DMS114 treated with DMSO at 0.1 percent for 48 hours (cell line): ENCODE measurements around the gene REEP3.
"Not testable (repeated sequence)": the region's sequence is repeated elsewhere in the genome, so short reads cannot be mapped to it uniquely, and the experiment has no call there.

Experiments
- DNase-seq: peaks from one replicate; lab custom pipeline; 2025; ENCODE audit not compliant: unreplicated experiment; lab: John Stamatoyannopoulos, UW

REEP3 gene

GRCh38 chr10:63628526-63629362 lies 107.5 kb downstream of the REEP3 start:
- DNase-seq, result peak; percentile 81

- DNase-seq, result peak; percentile 86
Measured at GRCh38 chr10:63629363-63630084, 108.3 kb downstream of the REEP3 start.

- DNase-seq, result peak; percentile 81
Measured at GRCh38 chr10:63630085-63630930, 109.1 kb downstream of the REEP3 start.

GRCh38 chr10:63630931-63631680 lies 109.9 kb downstream of the REEP3 start:
- no peak for DNase-seq

- no peak for DNase-seq
Measured at GRCh38 chr10:63631991-63632390, 110.8 kb downstream of the REEP3 start.

GRCh38 chr10:63633677-63634487 lies 112.7 kb downstream of the REEP3 start:
- peak; percentile 69 for DNase-seq

- DNase-seq, result no peak
Measured at GRCh38 chr10:63634488-63635065, 113.4 kb downstream of the REEP3 start.

GRCh38 chr10:63636812-63637211 lies 115.6 kb downstream of the REEP3 start:
- DNase-seq, result no peak

GRCh38 chr10:63637901-63638327 lies 116.7 kb downstream of the REEP3 start:
- DNase-seq, result no peak

GRCh38 chr10:63641366-63641765 lies 120.2 kb downstream of the REEP3 start:
- DNase-seq, result no peak

- DNase-seq, result no peak
Measured at GRCh38 chr10:63641799-63642198, 120.6 kb downstream of the REEP3 start.

- no peak for DNase-seq
Measured at GRCh38 chr10:63642808-63643207, 121.6 kb downstream of the REEP3 start.

- no peak for DNase-seq
Measured at GRCh38 chr10:63644418-63645142, 123.4 kb downstream of the REEP3 start.

- DNase-seq, result no peak
Measured at GRCh38 chr10:63645195-63645594, 124.0 kb downstream of the REEP3 start.

- no peak for DNase-seq
Measured at GRCh38 chr10:63646491-63646890, 125.3 kb downstream of the REEP3 start.

GRCh38 chr10:63651864-63652263 lies 130.7 kb downstream of the REEP3 start:
- no peak for DNase-seq

GRCh38 chr10:63653747-63654146 lies 132.5 kb downstream of the REEP3 start:
- no peak for DNase-seq

- no peak for DNase-seq
Measured at GRCh38 chr10:63657761-63658160, 136.6 kb downstream of the REEP3 start.

- not testable (repeated sequence) for DNase-seq
Measured at GRCh38 chr10:63660941-63661340, 139.7 kb downstream of the REEP3 start.
